ENCODE results near the gene CYP2A6.

CYP2A6 gene

DNA sequence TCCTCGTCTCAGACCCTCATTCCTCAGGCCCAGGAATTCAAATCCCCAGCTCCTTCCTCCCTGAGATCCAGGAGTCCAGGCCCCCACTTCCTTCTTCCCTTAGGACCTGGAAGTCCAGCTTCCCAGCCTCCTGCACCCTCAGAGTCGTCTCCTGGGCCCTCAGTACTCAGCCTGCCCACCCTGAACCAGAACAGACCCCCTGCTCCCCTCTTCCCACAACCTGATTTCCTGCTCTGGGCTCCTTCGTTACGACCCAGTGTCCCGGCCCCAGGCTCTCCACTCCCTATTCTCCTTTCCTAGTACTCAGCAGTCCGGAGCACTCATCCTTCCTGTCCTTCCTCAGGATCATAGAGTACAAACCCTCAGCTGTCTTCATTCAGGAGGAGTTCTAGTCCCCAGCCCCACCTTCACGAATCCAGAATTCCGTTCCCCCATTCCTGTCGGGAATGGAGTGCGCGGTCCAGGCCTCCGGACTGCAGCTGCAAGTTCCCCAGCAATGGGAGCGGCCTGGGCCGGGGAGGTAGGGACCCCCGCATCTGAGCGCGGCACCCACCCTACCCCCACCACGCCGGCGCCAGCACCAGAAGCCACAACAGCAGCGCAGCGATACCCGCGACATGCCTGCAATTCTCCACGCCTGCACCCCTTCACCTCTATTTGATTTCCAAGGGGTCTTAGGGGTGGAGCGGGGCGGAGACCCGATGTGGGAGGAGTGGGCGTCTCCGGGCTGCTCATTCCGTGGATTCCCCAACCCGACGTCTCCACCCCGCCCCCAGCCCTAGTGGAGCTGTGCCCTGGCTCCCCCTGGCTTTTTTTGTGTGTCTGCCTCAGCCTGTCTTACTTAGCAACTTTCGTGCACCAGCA lies 38.5 kb downstream of the CYP2A6 start:
- H3K4me3 ChIP-seq (ENCODE audit: control insufficient read depth, low read depth, low read length) = no peak overlapping the region
- no peak for DNase-seq (ENCODE audit: low read depth)
- TF ChIP-seq, protein P1, sequence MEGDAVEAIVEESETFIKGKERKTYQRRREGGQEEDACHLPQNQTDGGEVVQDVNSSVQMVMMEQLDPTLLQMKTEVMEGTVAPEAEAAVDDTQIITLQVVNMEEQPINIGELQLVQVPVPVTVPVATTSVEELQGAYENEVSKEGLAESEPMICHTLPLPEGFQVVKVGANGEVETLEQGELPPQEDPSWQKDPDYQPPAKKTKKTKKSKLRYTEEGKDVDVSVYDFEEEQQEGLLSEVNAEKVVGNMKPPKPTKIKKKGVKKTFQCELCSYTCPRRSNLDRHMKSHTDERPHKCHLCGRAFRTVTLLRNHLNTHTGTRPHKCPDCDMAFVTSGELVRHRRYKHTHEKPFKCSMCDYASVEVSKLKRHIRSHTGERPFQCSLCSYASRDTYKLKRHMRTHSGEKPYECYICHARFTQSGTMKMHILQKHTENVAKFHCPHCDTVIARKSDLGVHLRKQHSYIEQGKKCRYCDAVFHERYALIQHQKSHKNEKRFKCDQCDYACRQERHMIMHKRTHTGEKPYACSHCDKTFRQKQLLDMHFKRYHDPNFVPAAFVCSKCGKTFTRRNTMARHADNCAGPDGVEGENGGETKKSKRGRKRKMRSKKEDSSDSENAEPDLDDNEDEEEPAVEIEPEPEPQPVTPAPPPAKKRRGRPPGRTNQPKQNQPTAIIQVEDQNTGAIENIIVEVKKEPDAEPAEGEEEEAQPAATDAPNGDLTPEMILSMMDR (conservative IDR thresholded peaks at IDR 0.05; ENCODE audit: control insufficient read depth, insufficient read depth, low read depth, low read length) = no peak

- peak overlapping the region; percentile 46 for H3K4me3 ChIP-seq (ENCODE audit: control insufficient read depth, low read depth, low read length)
- peak; percentile 80 for DNase-seq (ENCODE audit: low read depth)
Measured at GRCh38 chr19:40810649-40811408, 39.4 kb downstream of the CYP2A6 start.

DNA sequence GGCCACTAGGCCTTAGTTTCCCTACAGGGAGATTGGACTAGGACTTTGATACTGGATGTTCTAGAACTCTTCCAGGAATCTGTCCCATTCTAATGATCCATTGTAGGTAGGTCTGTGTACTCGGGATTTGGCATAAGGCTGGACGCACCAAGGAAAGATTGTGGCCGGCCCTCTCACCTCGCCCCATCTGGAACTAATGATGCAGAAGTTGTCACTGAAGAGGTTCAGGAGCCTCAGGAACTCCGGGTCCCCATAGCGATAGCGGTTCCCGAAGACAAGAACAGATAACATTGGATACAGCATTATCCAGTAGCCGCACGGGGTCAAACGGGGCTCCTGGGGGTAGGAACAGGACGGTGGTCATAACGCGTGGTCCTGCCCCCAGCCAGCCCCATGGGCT lies 40.1 kb downstream of the CYP2A6 start:
- TF ChIP-seq, protein P1 (conservative IDR thresholded peaks at IDR 0.05; ENCODE audit: control insufficient read depth, insufficient read depth, low read depth, low read length) = no peak
- H3K4me3 ChIP-seq (ENCODE audit: control insufficient read depth, low read depth, low read length) = no peak overlapping the region
- no peak for DNase-seq (ENCODE audit: low read depth)

- no peak for DNase-seq (ENCODE audit: low read depth)
- TF ChIP-seq, protein P1 (conservative IDR thresholded peaks at IDR 0.05; ENCODE audit: control insufficient read depth, insufficient read depth, low read depth, low read length) = no peak
- H3K4me3 ChIP-seq (ENCODE audit: control insufficient read depth, low read depth, low read length) = no peak overlapping the region
Measured at GRCh38 chr19:40809358-40810086, 40.7 kb downstream of the CYP2A6 start.

DNA sequence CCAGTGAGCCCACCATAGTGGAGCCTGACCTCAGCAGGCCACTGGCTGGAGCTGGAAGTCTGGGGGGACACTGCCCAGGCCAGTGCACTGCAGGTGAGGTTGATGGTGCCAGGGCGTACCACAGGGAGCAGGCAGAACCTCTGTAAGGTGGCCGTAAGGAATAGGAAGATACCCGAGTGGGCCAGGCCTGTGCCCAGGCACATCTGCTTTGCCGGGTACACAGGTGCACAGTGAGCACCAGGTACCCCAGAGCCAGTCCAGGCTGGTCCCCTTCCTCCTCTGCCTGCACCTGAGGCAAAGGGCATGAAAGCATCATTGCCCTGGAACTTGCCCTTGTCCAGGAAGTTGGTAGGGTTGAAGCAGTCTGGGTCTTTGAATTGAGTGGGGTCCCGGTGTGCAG lies 41.8 kb downstream of the CYP2A6 start:
- TF ChIP-seq, protein P1 (conservative IDR thresholded peaks at IDR 0.05; ENCODE audit: control insufficient read depth, insufficient read depth, low read depth, low read length) = no peak
- DNase-seq (ENCODE audit: low read depth) = no peak
- no peak overlapping the region for H3K4me3 ChIP-seq (ENCODE audit: control insufficient read depth, low read depth, low read length)

- H3K4me3 ChIP-seq (ENCODE audit: control insufficient read depth, low read depth, low read length) = no peak overlapping the region
- DNase-seq (ENCODE audit: low read depth) = no peak
- TF ChIP-seq, protein P1 (conservative IDR thresholded peaks at IDR 0.05; ENCODE audit: control insufficient read depth, insufficient read depth, low read depth, low read length) = no peak
Measured at GRCh38 chr19:40808021-40808325, 42.3 kb downstream of the CYP2A6 start.

Data from fibroblast of mammary gland (primary cell).